Ovary (tissue), 9 donors: ENCODE data around the gene UBL4A. TPM values are rescaled to one million over a fixed set of nuclear protein-coding genes. Genes with fewer than 3 reads are reported as not detected.

Experiments used
- DNase-seq, 5 donors: peaks; one replicate each; pipeline ENCODE4 v3.0.0-alpha.2; 2019 to 2020
- H3K27ac ChIP-seq, 2 donors: fragments of 200-600 bp; one replicate each; pipeline versions ENCODE4 v1.5.1 to v1.8.0; 2019 to 2022
- H3K27me3 ChIP-seq: fragments of 200-600 bp; one replicate; pipeline ENCODE4 v1.8.0; 2022
- H3K36me3 ChIP-seq: fragments of 200-600 bp; sonication (generic); one replicate; pipeline ENCODE4 v1.5.1; 2019
- H3K4me1 ChIP-seq: one replicate; pipeline ENCODE4 v1.8.1; 2013; ENCODE audit warnings: mild to moderate bottlenecking, moderate library complexity; ENCODE audit not compliant: insufficient read depth
- H3K4me3 ChIP-seq: fragments of 200-600 bp; sonication (generic); one replicate; pipeline ENCODE4 v1.5.1; 2017
- H3K9me3 ChIP-seq, 2 donors: fragments of 200-600 bp in 1 of 2; sonication (generic) in 1 of 2; one replicate each; pipeline versions ENCODE4 v1.5.1 to v1.8.1; 2013 to 2019; ENCODE audit warnings: mild to moderate bottlenecking in 1 of 2, moderate library complexity in 1 of 2
- CTCF ChIP-seq, 3 donors: fragments of 450-650 bp in 2 of 3; fragments of 200-600 bp in 1 of 3; IDR thresholded peaks; one replicate each; pipeline versions ENCODE4 v1.5.1 to v1.8.0; 2016 to 2022; ENCODE audit warnings: antibody characterized with exemption in 3 of 3, mild to moderate bottlenecking in 1 of 3
- EP300 ChIP-seq: sonication (generic); formaldehyde crosslinking; IDR thresholded peaks from one replicate; pipeline ENCODE4 v1.6.1; 2017; ENCODE audit warnings: antibody characterized with exemption
- POLR2A ChIP-seq: fragments of 450-650 bp; IDR thresholded peaks from one replicate; pipeline ENCODE4 v1.6.1; 2017; ENCODE audit warnings: antibody characterized with exemption, mild to moderate bottlenecking, moderate library complexity
- WGBS, 3 donors: extraction: QIAGEN DNeasy Blood & Tissue Kit in 1 of 3; methylation state at CpG; one replicate each; pipeline versions ENCODE4 v1.1.5 to v1.1.7; 2013 to 2017; 5-methylcytosine and 5-hydroxymethylcytosine counted together
- intact Hi-C, 4 donors: fragments of 100-400 bp; cut with DNase I; formaldehyde crosslinking; loops; one replicate each; pipeline versions ENCODE4 v1.11.0 to v1.15.1; 2022 to 2023
- polyA plus RNA-seq, 2 donors: library from polyadenylated mRNA; stranded (reverse); fragments of 200-250 nt in 1 of 2; fragments of 350-450 nt in 1 of 2; fragmentation: Illumina TruSeq in 1 of 2; extraction: RNeasy Lipid Tissue Mini Kit (QIAGEN cat#74804) in 1 of 2; gene quantifications; one replicate each; pipeline ENCODE4 v1.2.3, GENCODE V29; 2013 to 2014
- total RNA-seq, 7 donors: library from RNA; depleted of rRNA in 2 of 7; stranded (reverse); fragments of >200 nt in 2 of 7; fragmentation: NEBNext Ultra II Directional in 3 of 7; extraction: Animal tissue kit (Norgen Biotek cat#: 25700) in 3 of 7; gene quantifications; one replicate each; pipeline versions ENCODE4 v1.1.0 to v1.2.4, GENCODE V29; 2016 to 2023
- donor health status: DM: no; HTN: no; CAD: no; lungs with moderate emphysema.
- donor health status: DM: no; HTN: no; CAD: no.
- donor health status: Bipolar disorder and iron deficiency.
- donor health status: DM: yes; HTN: yes; CAD: no.
- donor health status: DM: no; HTN: no; CAD: no.
- donor health status: DM: yes; HTN: yes; CAD: no.

The UBL4A gene
- total and polyA plus RNA-seq, 9 donors: 14.6 to 35.5 (median 27.9) TPM

- H3K36me3 ChIP-seq: no peaks in the 10 kb centered on the region
- no peaks in the 10 kb centered on the region for H3K9me3 ChIP-seq
- TF ChIP-seq EP300 (no peak), CTCF (IDR thresholded peaks at IDR 0.05) (no peak), POLR2A (no peak)
- H3K4me1 ChIP-seq: peaks cover 3% of the 10 kb centered on the region
- H3K4me3 ChIP-seq: no peak overlapping the region
- WGBS, 3 donors: 56 to 64% (median 59%) methylated on average over 14 to 16 of the region's 16 CpGs
- intact Hi-C loops: loop anchor here in 1 of 4 donors (5.0 kb wide), 1 partner anchor 129 kb away; no protein-coding TSS in a partner anchor
- no peaks in the 10 kb centered on the region for H3K27me3 ChIP-seq
- H3K27ac ChIP-seq: no peak overlapping the region
- DNase-seq: peak in 1 of 5 donors; percentile 50
Measured at GRCh38 chrX:154531626-154532025, 45.2 kb upstream of the UBL4A start.

- WGBS, 3 donors: 81 to 85% (median 84%) methylated on average over 11 of the region's 11 CpGs
- intact Hi-C loops: loop anchor here in 1 of 4 donors (5.0 kb wide), 1 partner anchor 128 kb away; no protein-coding TSS in a partner anchor
Measured at GRCh38 chrX:154530286-154530685, 43.9 kb upstream of the UBL4A start.

DNA sequence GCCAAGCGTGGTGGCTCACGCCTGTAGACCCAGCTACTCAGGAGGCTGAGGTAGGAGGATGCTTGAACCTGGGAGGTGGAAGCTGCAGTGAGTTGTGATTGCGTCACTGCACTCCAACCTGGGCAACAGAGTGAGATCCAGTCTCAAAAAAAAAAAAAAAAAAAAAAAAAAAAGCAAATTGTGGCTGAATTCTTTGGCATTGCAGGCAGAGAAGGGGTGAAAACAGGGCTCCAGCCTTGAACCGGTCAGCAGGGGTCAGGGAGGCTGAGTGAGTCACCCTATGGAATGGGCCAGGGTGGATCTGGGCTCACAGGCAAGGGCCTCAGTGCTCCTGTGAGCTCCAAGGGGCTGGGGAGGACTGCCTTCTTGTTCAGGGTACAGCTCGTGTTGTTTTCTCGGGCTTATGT lies 42.8 kb upstream of the UBL4A start:
- intact Hi-C loops: no loop called here
- TF ChIP-seq CTCF (IDR thresholded peaks at IDR 0.05): no peak
- no peak for TF ChIP-seq EP300
- TF ChIP-seq POLR2A: no peak
- Histone ChIP-seq H3K36me3 (no peaks in the 10 kb centered on the region), H3K4me1 (no peaks in the 10 kb centered on the region), H3K4me3 (no peak overlapping the region), H3K27me3 (no peaks in the 10 kb centered on the region), H3K9me3 (no peaks in the 10 kb centered on the region), H3K27ac (peak overlapping the region in 1 of 2 donors; percentile 11)
- 55 to 64% (median 63%) methylated on average over 6 of the region's 6 CpGs for WGBS, 3 donors
- DNase-seq: peak in 4 of 5 donors; percentile 66 to 79 (median 76)

More at GRCh38 chrX:154530286-154530685, 43.9 kb upstream of the UBL4A start:
- TF ChIP-seq EP300 (no peak), POLR2A (no peak), CTCF (IDR thresholded peaks at IDR 0.05) (no peak)
- no peak for DNase-seq
- Histone ChIP-seq H3K36me3 (no peaks in the 10 kb centered on the region), H3K27ac (no peak overlapping the region), H3K9me3 (no peaks in the 10 kb centered on the region), H3K27me3 (no peaks in the 10 kb centered on the region), H3K4me1 (peaks cover 3% of the 10 kb centered on the region), H3K4me3 (no peak overlapping the region)

GRCh38 chrX:154526901-154527675 lies 40.7 kb upstream of the UBL4A start:
- TF ChIP-seq CTCF (IDR thresholded peaks at IDR 0.05): peak in 2 of 3 donors; percentile 47 to 64
- no peak for TF ChIP-seq EP300
- intact Hi-C loops: no loop called here
- H3K4me1 ChIP-seq: no peaks in the 10 kb centered on the region
- WGBS, 3 donors: 18 to 31% (median 25%) methylated on average over 15 of the region's 15 CpGs
- H3K9me3 ChIP-seq: no peaks in the 10 kb centered on the region
- no peaks in the 10 kb centered on the region for H3K27me3 ChIP-seq
- H3K27ac ChIP-seq: peak overlapping the region; percentile 52 to 61
- peak; percentile 82 to 88 (median 86) for DNase-seq
- peak overlapping the region; percentile 23 for H3K4me3 ChIP-seq
- no peaks in the 10 kb centered on the region for H3K36me3 ChIP-seq
